RKO (cell line): Measurements from ENCODE around the gene MORC4.

Experiments
- DNase-seq: peaks from one replicate; pipeline ENCODE4 v3.0.0-alpha.2; 2016; ENCODE audit warnings: low spot score

The MORC4 gene

GRCh38 chrX:106905064-106905708, 94.8 kb downstream of the MORC4 start:
- DNase-seq: no peak

GRCh38 chrX:106903856-106904528, 96.0 kb downstream of the MORC4 start:
- no peak for DNase-seq

GRCh38 chrX:106903291-106903824, 96.7 kb downstream of the MORC4 start, which contains the start of gene RIPPLY1:
Gene RIPPLY1 (minus strand): TSS chrX:106903341. CDS start chrX:106903287, 54 bp downstream.
- DNase-seq: no peak

- DNase-seq: no peak
Observed at GRCh38 chrX:106902684-106903083, 97.3 kb downstream of the MORC4 start.

- DNase-seq: no peak
Observed at GRCh38 chrX:106901781-106902219, 98.2 kb downstream of the MORC4 start.

- no peak for DNase-seq
Observed at GRCh38 chrX:106901341-106901740, 98.7 kb downstream of the MORC4 start.

GRCh38 chrX:106899841-106900240, 100.2 kb downstream of the MORC4 start:
- DNase-seq: no peak

GRCh38 chrX:106899276-106899675, 100.7 kb downstream of the MORC4 start:
- no peak for DNase-seq

GRCh38 chrX:106898462-106898861, 101.5 kb downstream of the MORC4 start:
- peak; percentile 72 for DNase-seq

GRCh38 chrX:106897259-106897658, 102.8 kb downstream of the MORC4 start:
- peak; percentile 78 for DNase-seq

GRCh38 chrX:106894978-106895452, 105.0 kb downstream of the MORC4 start:
- peak; percentile 83 for DNase-seq

GRCh38 chrX:106894392-106894909, 105.6 kb downstream of the MORC4 start:
- peak; percentile 87 for DNase-seq

GRCh38 chrX:106891762-106892460, 108.1 kb downstream of the MORC4 start:
- no peak for DNase-seq
